Dermis blood vessel endothelial cell (primary cell): Measurements from ENCODE around the gene CENPA. TPM values are rescaled to one million over a fixed set of nuclear protein-coding genes. Genes with fewer than 3 reads are reported as not detected.
"Not testable (repeated sequence)": the region's sequence is repeated elsewhere in the genome, so short reads cannot be mapped to it uniquely, and the experiment has no call there.

ENCODE experiments used
- DNase-seq: peaks from one replicate; pipeline ENCODE4 v3.0.0; 2010
- total RNA-seq: library from RNA; depleted of rRNA; stranded (reverse); fragments of >200 nt; gene quantifications from 2 replicates; pipeline ENCODE4 v1.2.3, GENCODE V29; 2014

The CENPA gene
- total RNA-seq, 1 donor from 2014 or later, result 5.1 TPM

GRCh38 chr2:26793518-26793917, 7.7 kb downstream of the CENPA start:
- no peak for DNase-seq

DNA sequence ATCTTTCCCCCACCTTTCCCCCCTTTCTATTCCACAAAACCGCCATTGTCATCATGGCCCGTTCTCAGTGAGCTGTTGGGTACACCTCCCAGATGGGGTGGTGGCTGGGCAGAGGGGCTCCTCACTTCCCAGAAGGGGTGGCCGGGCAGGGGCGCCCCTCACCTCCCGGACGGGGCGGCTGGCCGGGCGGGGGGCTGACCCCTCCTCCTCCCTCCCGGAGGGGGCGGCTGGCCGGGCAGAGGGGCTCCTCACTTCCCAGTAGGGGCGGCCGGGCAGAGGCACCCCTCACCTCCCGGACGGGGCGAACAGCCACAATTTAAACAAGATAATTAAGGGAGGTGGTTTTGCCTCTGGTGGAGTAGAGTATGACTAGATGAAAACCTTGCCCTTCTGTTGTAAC, 9.3 kb downstream of the CENPA start:
- not testable (repeated sequence) for DNase-seq

- DNase-seq, result no peak
These were observed 15.5 kb downstream of the CENPA start for GRCh38 chr2:26801328-26801727.

DNA sequence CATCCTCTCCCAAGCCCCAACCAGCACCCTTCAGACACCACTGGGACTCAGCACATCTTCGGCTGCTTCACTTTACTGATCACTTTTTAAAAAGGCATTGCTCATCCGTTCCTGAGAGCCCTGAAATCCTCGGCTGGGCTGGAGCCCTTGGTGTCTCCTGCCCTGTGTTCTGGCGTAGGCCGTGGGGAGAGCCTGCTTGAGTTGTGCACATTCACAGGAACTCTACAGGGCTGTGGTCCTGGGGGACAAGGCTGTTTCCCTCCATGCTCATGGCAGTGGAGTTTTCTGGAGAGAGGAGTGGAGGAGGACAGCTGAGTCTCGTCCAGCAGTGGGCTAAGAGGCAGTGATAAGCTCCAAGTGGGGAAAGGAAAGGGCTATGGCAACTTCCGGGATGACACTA, 15.9 kb downstream of the CENPA start:
- no peak for DNase-seq

DNA sequence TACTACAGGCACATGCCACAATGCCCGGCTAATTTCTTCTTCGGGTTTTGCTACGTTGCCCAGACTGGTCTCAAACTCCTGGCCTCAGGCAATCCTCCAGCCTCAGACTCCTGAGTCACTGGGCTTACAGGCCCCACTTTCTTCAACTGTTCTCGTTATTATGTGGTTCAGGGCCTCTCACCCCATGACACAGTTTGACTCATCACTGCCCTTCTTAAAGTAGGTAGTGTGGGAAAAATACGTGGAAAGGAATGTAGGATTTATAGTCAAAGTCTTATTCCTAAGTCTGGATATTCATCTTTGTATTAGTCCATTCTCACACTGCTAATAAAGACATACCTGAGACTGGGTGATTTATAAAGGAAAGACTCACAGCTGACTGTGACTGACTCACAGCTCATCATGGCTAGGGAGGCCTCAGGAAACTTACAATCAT, 19.4 kb downstream of the CENPA start:
- peak; percentile 10 for DNase-seq

DNA sequence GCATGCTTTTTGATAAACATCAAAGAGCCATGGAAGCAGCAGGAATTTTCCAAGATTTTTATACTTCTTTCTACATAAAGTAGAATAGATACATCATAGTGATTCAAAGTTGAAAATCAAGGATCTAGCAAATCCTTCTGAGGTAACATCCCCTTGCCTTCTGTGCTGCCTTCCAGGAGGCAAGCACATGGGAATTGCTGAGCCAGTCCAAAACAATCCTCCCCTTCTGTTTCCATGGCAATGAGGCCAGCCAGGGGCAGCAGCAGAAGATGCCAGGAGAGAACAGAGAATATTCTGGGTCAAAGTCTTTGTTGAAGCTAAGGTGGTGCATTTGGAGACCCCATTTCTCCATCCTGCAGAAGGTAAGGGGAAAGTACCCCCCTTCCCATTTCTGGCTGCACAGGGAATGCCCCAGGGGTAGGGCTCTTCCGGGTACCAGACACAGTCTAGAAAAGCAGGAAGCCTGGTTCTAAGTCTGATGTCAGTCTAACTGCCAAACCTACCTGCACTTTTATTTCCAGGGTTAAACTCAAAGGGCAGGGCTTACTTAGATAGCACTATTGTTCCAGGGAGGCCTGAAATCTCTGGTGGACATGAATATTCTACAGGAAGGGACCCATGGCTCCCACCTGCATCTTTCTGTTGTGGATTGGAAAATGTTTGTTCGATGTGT, 22.1 kb downstream of the CENPA start:
- DNase-seq, result no peak

GRCh38 chr2:26809211-26809610, 23.4 kb downstream of the CENPA start:
- DNase-seq, result no peak

- DNase-seq, result no peak
These were observed 24.2 kb downstream of the CENPA start for GRCh38 chr2:26809876-26810577.

DNA sequence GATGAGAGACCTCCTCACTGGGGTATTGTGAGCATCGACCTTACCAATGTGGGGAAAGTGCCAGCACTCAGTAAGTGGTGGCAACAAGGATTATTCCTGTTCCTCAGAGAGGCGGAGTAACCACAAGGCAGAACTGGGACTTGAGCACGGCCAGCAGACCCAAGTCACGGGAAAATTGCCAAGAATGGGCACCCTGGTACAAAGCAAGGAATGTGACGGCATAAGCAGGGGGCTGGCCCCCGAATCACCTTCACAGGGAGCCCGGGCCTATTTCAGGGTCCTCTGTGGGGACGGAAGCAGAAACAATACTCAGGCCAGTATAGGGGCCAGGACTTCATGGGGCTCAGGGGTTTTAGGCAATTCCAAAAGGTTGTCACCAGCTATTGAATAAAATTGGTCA, 25.4 kb downstream of the CENPA start:
- DNase-seq, result no peak

DNA sequence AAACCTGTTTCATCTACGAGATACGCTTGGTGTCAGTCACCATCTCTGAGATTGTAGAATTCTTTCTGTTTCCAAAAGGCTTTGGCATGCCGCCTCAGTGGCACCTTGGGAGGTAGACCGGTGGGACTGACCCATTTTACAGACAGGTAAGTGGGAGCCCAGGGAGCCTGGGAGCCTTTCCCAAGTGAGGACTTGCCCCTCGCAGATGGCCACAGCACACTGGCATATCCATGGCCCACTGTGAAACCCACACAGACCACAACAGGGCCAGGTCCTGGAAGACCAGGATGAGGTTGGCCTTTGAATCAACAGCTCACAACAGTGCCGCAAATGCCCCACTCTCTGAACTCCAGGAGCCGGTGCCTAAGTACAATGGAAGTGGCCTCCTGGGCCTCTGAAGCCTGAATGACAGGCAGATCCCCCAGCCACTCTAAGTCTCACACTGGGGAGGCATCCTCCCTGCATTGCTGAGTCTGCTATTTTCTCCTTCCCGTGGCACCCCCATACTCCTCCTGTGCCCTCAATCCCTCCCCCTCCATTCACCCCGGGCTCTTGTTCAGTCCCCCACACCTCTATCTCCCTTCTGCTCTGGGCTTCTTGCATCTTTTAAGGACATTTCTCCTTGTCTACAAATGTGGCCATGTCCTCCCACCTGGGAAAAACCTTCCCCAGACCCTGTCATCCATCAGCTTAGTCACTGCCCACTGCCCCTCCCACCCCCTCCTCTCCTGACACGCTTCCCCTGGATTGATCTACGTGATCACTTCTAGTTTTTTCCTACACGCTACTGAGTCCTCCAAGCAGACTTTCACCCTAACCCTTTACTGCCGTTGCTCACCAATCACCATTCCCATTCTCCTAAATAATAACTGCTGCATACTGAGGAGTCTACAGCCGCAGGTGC, 26.2 kb downstream of the CENPA start:
- DNase-seq, result no peak

- no peak for DNase-seq
These were observed 26.9 kb downstream of the CENPA start for GRCh38 chr2:26812731-26813130.

- not testable (repeated sequence) for DNase-seq
These were observed 28.4 kb downstream of the CENPA start for GRCh38 chr2:26814072-26814765.

DNA sequence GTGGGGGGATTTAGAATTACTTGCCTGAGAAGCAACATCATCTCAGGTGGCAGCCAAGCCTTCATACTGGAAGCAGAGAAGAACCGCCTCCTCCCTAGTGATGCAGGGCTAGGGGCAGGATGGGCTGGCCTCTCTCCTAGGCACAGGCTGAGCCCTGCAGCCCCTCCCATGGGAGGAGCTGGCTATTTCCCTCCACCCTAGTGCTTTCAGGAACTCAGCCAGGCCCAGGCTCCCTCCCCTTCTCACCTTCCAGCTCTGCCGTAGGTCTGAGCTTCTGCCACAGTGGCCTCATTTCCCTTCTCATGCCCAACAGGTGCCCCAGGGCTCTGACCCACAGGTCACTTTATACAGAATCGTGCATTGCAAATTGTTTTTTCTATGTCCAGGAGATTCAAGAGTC, 31.0 kb downstream of the CENPA start:
- no peak for DNase-seq

DNA sequence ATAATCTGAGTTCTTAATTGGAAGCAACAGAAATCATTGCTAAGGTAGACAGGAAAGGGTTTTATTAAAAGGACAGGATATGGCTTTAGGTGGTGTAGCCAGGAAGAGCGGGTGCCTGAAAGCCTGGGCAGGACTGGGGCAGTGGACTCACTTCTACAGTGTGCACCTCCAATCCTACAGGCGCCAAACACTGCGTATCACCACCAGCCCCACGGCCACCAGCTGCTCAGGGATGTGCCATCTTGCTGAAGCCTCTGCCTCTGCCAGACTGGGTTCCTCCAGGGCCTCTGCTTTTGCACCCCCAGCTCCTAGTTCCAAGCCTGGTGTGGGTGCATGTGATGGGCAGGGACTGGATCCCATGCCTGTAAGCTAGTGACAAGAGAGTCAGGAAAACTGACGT, 32.4 kb downstream of the CENPA start:
- DNase-seq, result no peak

- DNase-seq, result no peak
These were observed 33.1 kb downstream of the CENPA start for GRCh38 chr2:26818972-26819371.

DNA sequence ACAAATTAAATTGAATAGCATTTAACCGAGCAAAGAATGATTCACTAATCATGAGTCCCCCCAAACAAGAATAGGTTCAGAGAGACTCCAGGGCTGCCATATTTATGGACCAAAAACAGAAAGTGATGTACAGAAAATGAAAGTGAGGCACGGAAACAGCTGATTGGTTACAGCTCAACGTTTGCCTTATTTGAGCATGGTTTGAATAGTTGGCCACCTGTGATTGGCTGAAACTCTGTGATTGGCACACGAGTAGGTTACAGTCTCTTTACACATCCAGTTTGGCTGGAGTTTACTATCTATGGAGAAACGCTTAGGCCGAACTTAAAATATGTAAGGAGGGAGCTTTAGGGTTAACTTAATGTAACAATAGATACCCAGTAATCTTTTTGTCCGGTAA, 35.1 kb downstream of the CENPA start:
- DNase-seq, result no peak

DNA sequence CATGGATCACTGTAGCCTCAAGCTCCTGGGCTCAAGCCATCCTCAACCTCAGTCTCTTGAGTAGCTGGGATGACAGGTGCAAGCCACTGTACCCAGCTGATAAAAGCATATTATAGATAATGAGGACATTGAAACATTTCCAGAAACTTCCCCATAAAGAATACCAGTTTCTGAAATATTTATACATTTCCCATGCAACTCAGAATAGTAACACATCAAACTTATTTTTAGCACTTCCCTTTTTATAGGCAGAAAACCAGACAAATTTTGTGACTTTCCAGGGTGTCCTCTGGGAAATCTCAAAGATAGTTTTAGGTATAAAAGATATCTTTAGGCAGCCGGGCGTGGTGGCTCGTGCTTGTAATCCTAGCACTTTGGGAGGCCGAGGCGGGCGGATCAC, 37.0 kb downstream of the CENPA start:
- no peak for DNase-seq

- DNase-seq, result peak; percentile 50
These were observed 52.5 kb downstream of the CENPA start for GRCh38 chr2:26838121-26838906.

DNA sequence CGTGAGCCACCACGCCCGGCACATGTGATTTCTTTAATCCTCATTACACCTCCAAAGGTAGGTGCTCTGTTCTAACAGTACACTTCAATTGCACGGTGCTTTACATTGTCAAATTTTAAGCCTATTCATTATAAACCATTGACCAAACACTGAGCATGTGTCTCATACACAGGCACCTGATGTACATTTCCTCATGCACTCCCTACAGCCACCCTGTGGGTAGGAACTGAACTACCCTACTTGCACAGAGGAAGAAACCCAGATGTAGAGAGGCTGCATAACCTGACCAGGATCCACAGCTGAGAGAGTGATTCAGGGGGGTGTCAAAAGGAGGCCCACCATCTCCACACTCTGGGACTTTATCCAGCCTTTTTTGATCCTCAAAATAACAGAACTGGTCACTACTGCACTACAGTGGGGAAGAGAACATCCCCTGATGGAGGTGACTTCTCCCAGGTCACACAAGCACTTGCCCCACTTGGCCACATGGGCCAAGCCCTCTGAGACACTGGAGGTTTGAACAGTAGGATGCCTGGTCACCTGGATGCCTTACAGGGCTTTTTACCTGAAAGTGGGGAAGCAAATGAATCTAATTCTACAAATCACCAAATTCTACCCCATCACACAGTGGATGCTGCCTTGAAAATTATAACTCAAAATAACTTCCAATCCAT, 55.2 kb downstream of the CENPA start:
- no peak for DNase-seq

DNA sequence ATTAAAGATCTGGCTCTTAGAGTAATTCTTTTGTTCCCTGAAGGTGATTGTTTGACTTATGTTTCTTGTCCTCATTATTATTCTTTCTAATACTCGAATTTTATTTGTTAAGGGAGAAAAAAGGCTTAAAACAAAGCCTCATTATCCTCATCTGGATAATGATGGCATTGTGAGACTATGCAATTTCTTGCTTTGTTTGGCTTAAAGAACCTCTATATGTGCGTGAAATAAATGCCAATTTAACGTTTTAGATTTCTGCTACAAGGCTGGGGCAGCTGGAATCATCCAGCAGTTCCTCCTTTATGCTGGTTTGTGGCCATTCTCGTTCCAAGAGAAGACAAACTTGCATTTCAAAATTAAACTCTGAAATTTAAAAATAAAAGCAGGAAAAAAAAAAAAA, 57.2 kb downstream of the CENPA start:
- no peak for DNase-seq
